ENCODE results near the gene UXS1.

DNA sequence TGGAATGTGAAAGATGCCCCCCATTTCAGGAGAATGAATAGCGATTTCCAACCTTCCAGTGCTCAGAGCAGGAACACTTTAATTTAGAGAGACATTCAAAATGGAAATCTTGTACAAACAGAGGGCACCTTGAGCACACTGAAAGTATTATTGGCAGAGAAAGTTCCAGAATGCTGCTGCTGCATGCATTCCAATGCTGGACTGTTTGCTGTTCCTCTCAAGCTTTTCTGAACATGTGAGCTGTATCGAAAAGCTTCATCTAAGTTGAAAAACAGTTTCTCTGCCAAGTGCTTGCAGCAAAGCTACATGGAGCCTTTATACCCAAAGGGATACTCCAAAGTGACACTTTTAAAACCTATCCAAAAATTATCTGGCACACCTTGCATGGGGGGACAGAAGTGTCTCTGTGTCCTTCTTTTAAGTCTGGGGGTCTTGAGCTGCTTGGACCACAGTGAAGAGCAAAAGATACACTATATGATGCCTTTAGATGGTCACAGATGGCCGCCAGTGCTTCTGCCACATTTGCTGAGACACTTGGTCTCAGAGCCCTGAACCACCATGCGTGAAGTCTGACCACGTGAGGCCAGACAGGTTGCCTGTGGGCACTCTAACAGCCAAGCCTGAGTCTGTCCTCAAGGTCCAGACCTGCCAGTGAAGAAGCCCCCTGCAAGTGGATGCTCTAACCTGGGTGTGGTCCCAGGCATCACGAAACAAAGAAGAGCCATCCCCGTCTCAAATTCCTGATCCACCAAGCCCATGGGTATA, 18.8 kb downstream of the UXS1 start:
- TF ChIP-seq, protein P1, sequence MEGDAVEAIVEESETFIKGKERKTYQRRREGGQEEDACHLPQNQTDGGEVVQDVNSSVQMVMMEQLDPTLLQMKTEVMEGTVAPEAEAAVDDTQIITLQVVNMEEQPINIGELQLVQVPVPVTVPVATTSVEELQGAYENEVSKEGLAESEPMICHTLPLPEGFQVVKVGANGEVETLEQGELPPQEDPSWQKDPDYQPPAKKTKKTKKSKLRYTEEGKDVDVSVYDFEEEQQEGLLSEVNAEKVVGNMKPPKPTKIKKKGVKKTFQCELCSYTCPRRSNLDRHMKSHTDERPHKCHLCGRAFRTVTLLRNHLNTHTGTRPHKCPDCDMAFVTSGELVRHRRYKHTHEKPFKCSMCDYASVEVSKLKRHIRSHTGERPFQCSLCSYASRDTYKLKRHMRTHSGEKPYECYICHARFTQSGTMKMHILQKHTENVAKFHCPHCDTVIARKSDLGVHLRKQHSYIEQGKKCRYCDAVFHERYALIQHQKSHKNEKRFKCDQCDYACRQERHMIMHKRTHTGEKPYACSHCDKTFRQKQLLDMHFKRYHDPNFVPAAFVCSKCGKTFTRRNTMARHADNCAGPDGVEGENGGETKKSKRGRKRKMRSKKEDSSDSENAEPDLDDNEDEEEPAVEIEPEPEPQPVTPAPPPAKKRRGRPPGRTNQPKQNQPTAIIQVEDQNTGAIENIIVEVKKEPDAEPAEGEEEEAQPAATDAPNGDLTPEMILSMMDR (IDR thresholded peaks at IDR 0.05): no peak
- TF ChIP-seq POLR2A (IDR thresholded peaks at IDR 0.05): no peak
